ENCODE measurements around the gene RASA3.
"Not testable (repeated sequence)": the region's sequence is repeated elsewhere in the genome, so short reads cannot be mapped to it uniquely, and the experiment has no call there.

RASA3 gene

GRCh38 chr13:114099918-114100445 lies 32.4 kb downstream of the RASA3 start:
- peak overlapping the region; percentile 85 to 90 for H3K27ac Mint-ChIP-seq
- ATAC-seq: peak; percentile 37
- no peak for DNase-seq
- H3K9me3 Mint-ChIP-seq: peaks cover 0 to 15% of the 10 kb centered on the region in 2 donors
- peaks cover 83% of the 10 kb centered on the region for H3K4me1 Mint-ChIP-seq
- H3K27me3 Mint-ChIP-seq: no peaks in the 10 kb centered on the region
- H3K4me3 Mint-ChIP-seq: peak overlapping the region in 1 of 2 donors; percentile 64

GRCh38 chr13:114099191-114099590 lies 33.2 kb downstream of the RASA3 start:
- ATAC-seq: peak; percentile 16
- no peak overlapping the region for H3K4me3 Mint-ChIP-seq
- H3K27me3 Mint-ChIP-seq: no peaks in the 10 kb centered on the region
- no peak overlapping the region for H3K27ac Mint-ChIP-seq
- DNase-seq: no peak
- peaks cover 1 to 14% of the 10 kb centered on the region in 2 donors for H3K9me3 Mint-ChIP-seq
- peaks cover 77% of the 10 kb centered on the region for H3K4me1 Mint-ChIP-seq

- H3K27ac Mint-ChIP-seq: peak overlapping the region; percentile 62 to 94
- ATAC-seq, DNase-seq, H3K27me3 Mint-ChIP-seq: not testable (repeated sequence)
- peaks cover 81% of the 10 kb centered on the region for H3K4me1 Mint-ChIP-seq
- peak overlapping the region in 1 of 2 donors; percentile 36 for H3K4me3 Mint-ChIP-seq
- H3K9me3 Mint-ChIP-seq: peaks cover 7 to 17% of the 10 kb centered on the region in 2 donors
These were observed 33.8 kb downstream of the RASA3 start for GRCh38 chr13:114098689-114099056.

GRCh38 chr13:114097893-114098688 lies 34.3 kb downstream of the RASA3 start:
- no peak for DNase-seq
- ATAC-seq: no peak
- Mint-ChIP-seq H3K27me3 (no peaks in the 10 kb centered on the region), H3K4me3 (peak overlapping the region in 1 of 2 donors; percentile 36), H3K4me1 (peaks cover 83% of the 10 kb centered on the region), H3K9me3 (peaks cover 12 to 23% of the 10 kb centered on the region in 2 donors), H3K27ac (peak overlapping the region; percentile 91 to 94)

GRCh38 chr13:114097212-114097892 lies 35.1 kb downstream of the RASA3 start:
- H3K4me3 Mint-ChIP-seq: peak overlapping the region in 1 of 2 donors; percentile 24

GRCh38 chr13:114096811-114097211 lies 35.6 kb downstream of the RASA3 start:
- H3K9me3 Mint-ChIP-seq: peaks cover 21 to 33% of the 10 kb centered on the region in 2 donors
- peaks cover 72% of the 10 kb centered on the region for H3K4me1 Mint-ChIP-seq
- H3K27me3 Mint-ChIP-seq: no peaks in the 10 kb centered on the region
- peak overlapping the region in 1 of 2 donors; percentile 24 for H3K4me3 Mint-ChIP-seq
- DNase-seq (no peak), ATAC-seq (no peak)
- peak overlapping the region; percentile 55 to 63 for H3K27ac Mint-ChIP-seq

More at GRCh38 chr13:114097212-114097892, 35.1 kb downstream of the RASA3 start:
- ATAC-seq (no peak), DNase-seq (no peak)
- Mint-ChIP-seq H3K27me3 (no peaks in the 10 kb centered on the region), H3K27ac (peak overlapping the region; percentile 55 to 91), H3K9me3 (peaks cover 16 to 27% of the 10 kb centered on the region in 2 donors), H3K4me1 (peaks cover 77% of the 10 kb centered on the region)

GRCh38 chr13:114096031-114096485 lies 36.4 kb downstream of the RASA3 start:
- no peaks in the 10 kb centered on the region for H3K27me3 Mint-ChIP-seq
- H3K9me3 Mint-ChIP-seq: peaks cover 27 to 40% of the 10 kb centered on the region in 2 donors
- ATAC-seq (no peak), DNase-seq (no peak)
- H3K4me1 Mint-ChIP-seq: peaks cover 65% of the 10 kb centered on the region
- H3K4me3 Mint-ChIP-seq: peak overlapping the region in 1 of 2 donors; percentile 43
- peak overlapping the region in 1 of 2 donors; percentile 30 for H3K27ac Mint-ChIP-seq

- no peak overlapping the region for H3K4me3 Mint-ChIP-seq
- H3K27ac Mint-ChIP-seq: no peak overlapping the region
- H3K4me1 Mint-ChIP-seq: peaks cover 65% of the 10 kb centered on the region
- H3K9me3 Mint-ChIP-seq: peaks cover 27 to 40% of the 10 kb centered on the region in 2 donors
- no peaks in the 10 kb centered on the region for H3K27me3 Mint-ChIP-seq
- no peak for ATAC-seq
- no peak for DNase-seq
These were observed 36.9 kb downstream of the RASA3 start for GRCh38 chr13:114095486-114095885.

GRCh38 chr13:114093118-114093517 lies 39.3 kb downstream of the RASA3 start:
- Mint-ChIP-seq H3K9me3 (peaks cover 27 to 40% of the 10 kb centered on the region in 2 donors), H3K27ac (no peak overlapping the region), H3K4me1 (peaks cover 68% of the 10 kb centered on the region), H3K27me3 (no peaks in the 10 kb centered on the region), H3K4me3 (no peak overlapping the region)
- DNase-seq (no peak), ATAC-seq (no peak)

GRCh38 chr13:114092468-114092867 lies 40.0 kb downstream of the RASA3 start:
- ATAC-seq: no peak
- Mint-ChIP-seq H3K9me3 (peaks cover 27 to 40% of the 10 kb centered on the region in 2 donors), H3K4me1 (peaks cover 61% of the 10 kb centered on the region), H3K27ac (no peak overlapping the region), H3K27me3 (no peaks in the 10 kb centered on the region), H3K4me3 (no peak overlapping the region)
- DNase-seq: no peak

- Mint-ChIP-seq H3K27ac (peak overlapping the region; percentile 65 to 89), H3K4me1 (peaks cover 41% of the 10 kb centered on the region), H3K27me3 (no peaks in the 10 kb centered on the region), H3K4me3 (peak overlapping the region; percentile 42 to 58), H3K9me3 (peaks cover 27 to 31% of the 10 kb centered on the region in 2 donors)
- ATAC-seq (peak; percentile 78), DNase-seq (no peak)
These were observed 41.9 kb downstream of the RASA3 start for GRCh38 chr13:114090476-114090875.

GRCh38 chr13:114089751-114090400 lies 42.5 kb downstream of the RASA3 start:
- ATAC-seq: no peak
- peak overlapping the region; percentile 65 to 89 for H3K27ac Mint-ChIP-seq
- peaks cover 36% of the 10 kb centered on the region for H3K4me1 Mint-ChIP-seq
- H3K27me3 Mint-ChIP-seq: no peaks in the 10 kb centered on the region
- H3K9me3 Mint-ChIP-seq: peaks cover 27 to 31% of the 10 kb centered on the region in 2 donors
- peak overlapping the region in 1 of 2 donors; percentile 58 for H3K4me3 Mint-ChIP-seq
- DNase-seq: no peak

GRCh38 chr13:114089341-114089740 lies 43.1 kb downstream of the RASA3 start:
- H3K4me1 Mint-ChIP-seq: peaks cover 35% of the 10 kb centered on the region
- no peak for ATAC-seq
- H3K4me3 Mint-ChIP-seq: no peak overlapping the region
- DNase-seq: no peak
- peaks cover 27 to 30% of the 10 kb centered on the region in 2 donors for H3K9me3 Mint-ChIP-seq
- H3K27me3 Mint-ChIP-seq: no peaks in the 10 kb centered on the region
- peak overlapping the region in 1 of 2 donors; percentile 34 for H3K27ac Mint-ChIP-seq

- H3K4me3 Mint-ChIP-seq: no peak overlapping the region
- H3K4me1 Mint-ChIP-seq: peaks cover 31% of the 10 kb centered on the region
- H3K27ac Mint-ChIP-seq: peak overlapping the region in 1 of 2 donors; percentile 63
These were observed 43.6 kb downstream of the RASA3 start for GRCh38 chr13:114088863-114089262.

GRCh38 chr13:114088234-114088633 lies 44.2 kb downstream of the RASA3 start:
- peak overlapping the region; percentile 6 to 57 for H3K27ac Mint-ChIP-seq
- no peak overlapping the region for H3K4me3 Mint-ChIP-seq
- DNase-seq (no peak), ATAC-seq (no peak)
- no peaks in the 10 kb centered on the region for H3K27me3 Mint-ChIP-seq
- H3K9me3 Mint-ChIP-seq: peaks cover 16 to 19% of the 10 kb centered on the region in 2 donors
- H3K4me1 Mint-ChIP-seq: peaks cover 25% of the 10 kb centered on the region

More at GRCh38 chr13:114088863-114089262, 43.6 kb downstream of the RASA3 start:
- DNase-seq (no peak), ATAC-seq (no peak)
- Mint-ChIP-seq H3K27me3 (no peaks in the 10 kb centered on the region), H3K9me3 (peaks cover 22 to 25% of the 10 kb centered on the region in 2 donors)
